Mesendoderm (in vitro differentiated cells): ENCODE data around the gene VAMP8.
"Not testable (repeated sequence)": the region's sequence is repeated elsewhere in the genome, so short reads cannot be mapped to it uniquely, and the experiment has no call there.

Experiments
- DNase-seq: peaks from one replicate; pipeline ENCODE4 v3.0.0; 2013
- H2AK5ac ChIP-seq: 2 replicates; pipeline ENCODE4 v1.6.1; 2013; ENCODE audit warnings: low read length, inconsistent platforms
- H2BK120ac ChIP-seq: 2 replicates; pipeline ENCODE4 v1.6.1; 2013; ENCODE audit warnings: low read depth, mild to moderate bottlenecking, low read length, moderate library complexity, mixed read lengths
- H2BK15ac ChIP-seq: replicated peaks from 2 replicates; pipeline ENCODE4 v1.6.1; 2013; ENCODE audit warnings: low read depth, mild to moderate bottlenecking, moderate library complexity
- H2BK5ac ChIP-seq: 2 replicates; pipeline ENCODE4 v1.6.1; 2013; ENCODE audit warnings: low read length, inconsistent platforms
- H3K18ac ChIP-seq: 2 replicates; pipeline ENCODE4 v1.6.1; 2013; ENCODE audit warnings: mild to moderate bottlenecking, low read length, mixed read lengths
- H3K23ac ChIP-seq: one replicate; pipeline ENCODE4 v1.6.1; 2013; ENCODE audit warnings: low read length
- H3K27ac ChIP-seq: 2 replicates; pipeline ENCODE4 v1.5.1; 2013; ENCODE audit warnings: low read depth, mild to moderate bottlenecking, inconsistent platforms, low read length, moderate library complexity
- H3K27me3 ChIP-seq: 2 replicates; pipeline ENCODE4 v1.6.1; 2013; ENCODE audit warnings: low read length, control low read depth, mild to moderate bottlenecking, inconsistent platforms; ENCODE audit not compliant: insufficient read depth, poor library complexity
- H3K36me3 ChIP-seq: 2 replicates; pipeline ENCODE4 v1.6.1; 2013; ENCODE audit warnings: low read length, inconsistent platforms; ENCODE audit not compliant: control insufficient read depth, insufficient read depth
- H3K4ac ChIP-seq: one replicate; pipeline ENCODE4 v1.6.1; 2013; ENCODE audit warnings: low read depth, mild to moderate bottlenecking, low read length, moderate library complexity
- H3K4me1 ChIP-seq: 2 replicates; pipeline ENCODE4 v1.6.1; 2013; ENCODE audit warnings: low read depth, low read length, inconsistent platforms; ENCODE audit not compliant: control insufficient read depth
- H3K4me2 ChIP-seq: 2 replicates; pipeline ENCODE4 v1.6.1; 2013; ENCODE audit warnings: low read length
- H3K4me3 ChIP-seq: 2 replicates; pipeline ENCODE4 v1.5.1; 2013; ENCODE audit warnings: mild to moderate bottlenecking, low read length
- H3K56ac ChIP-seq: one replicate; pipeline ENCODE4 v1.6.1; 2013; ENCODE audit warnings: low read length
- H3K79me1 ChIP-seq: 2 replicates; pipeline ENCODE4 v1.6.1; 2013; ENCODE audit warnings: low read length, inconsistent platforms
- H3K79me2 ChIP-seq: 2 replicates; pipeline ENCODE4 v1.6.1; 2013; ENCODE audit warnings: mild to moderate bottlenecking, low read length; ENCODE audit not compliant: control insufficient read depth, insufficient read depth
- H3K9ac ChIP-seq: 2 replicates; pipeline ENCODE4 v1.6.1; 2013; ENCODE audit warnings: low read length, inconsistent platforms
- H4K5ac ChIP-seq: one replicate; pipeline ENCODE4 v1.6.1; 2013; ENCODE audit warnings: low read length
- H4K8ac ChIP-seq: one replicate; pipeline ENCODE4 v1.6.1; 2013; ENCODE audit warnings: low read depth, mild to moderate bottlenecking, control low read depth, low read length, moderate library complexity
- WGBS: extraction: QIAGEN DNeasy Blood & Tissue Kit; methylation state at CpG from one replicate; pipeline ENCODE4 v1.1.7; 2013; ENCODE audit warnings: low lambda C conversion rate, missing lambda C conversion rate; ENCODE audit not compliant: insufficient coverage; ENCODE audit errors: extremely low coverage; 5-methylcytosine and 5-hydroxymethylcytosine counted together

Gene VAMP8

DNA sequence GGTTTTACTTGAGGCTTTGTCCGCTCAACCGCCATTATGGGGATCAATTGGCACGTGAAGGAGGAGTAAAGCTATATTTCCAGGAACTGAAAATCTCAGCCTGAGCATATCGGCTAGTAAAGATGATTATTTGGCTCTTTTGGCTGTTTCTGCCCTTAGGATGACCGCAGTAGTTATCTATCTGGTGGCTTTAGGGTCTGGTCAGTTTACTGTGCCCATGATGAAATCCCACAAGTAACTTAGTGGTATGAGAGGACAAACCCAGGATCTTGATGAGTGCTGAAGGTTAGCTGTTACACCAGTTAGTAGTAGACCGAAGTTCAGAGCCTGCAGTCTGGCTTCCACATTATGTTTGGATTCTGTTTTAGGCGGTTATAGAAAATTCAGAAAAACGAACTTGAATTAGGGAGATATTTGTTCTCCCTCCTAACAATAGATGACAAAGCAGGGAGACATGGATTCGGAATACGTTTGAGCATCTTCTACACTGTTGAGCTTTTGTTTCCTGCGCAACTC lies 37.2 kb upstream of the VAMP8 start:
- DNase-seq, result peak; percentile 31
- no peak overlapping the region for H3K27ac ChIP-seq
- no peak overlapping the region for H2BK15ac ChIP-seq
- peaks cover 36% of the 10 kb centered on the region for H3K79me2 ChIP-seq
- no peak overlapping the region for H3K18ac ChIP-seq
- no peak overlapping the region for H4K8ac ChIP-seq
- no peak overlapping the region for H4K5ac ChIP-seq
- peak overlapping the region; percentile 100 for H3K56ac ChIP-seq
- WGBS, result no CpG with 5 or more reads among the region's 11 CpGs
- H3K36me3 ChIP-seq, result peaks cover 11% of the 10 kb centered on the region
- H3K4ac ChIP-seq, result no peak overlapping the region
- H3K79me1 ChIP-seq, result peaks cover 6% of the 10 kb centered on the region
- H2AK5ac ChIP-seq, result no peak overlapping the region
- H3K27me3 ChIP-seq, result no peaks in the 10 kb centered on the region
- H3K23ac ChIP-seq, result no peak overlapping the region
- peak overlapping the region; percentile 100 for H3K9ac ChIP-seq
- H3K4me1 ChIP-seq, result no peaks in the 10 kb centered on the region
- no peak overlapping the region for H2BK120ac ChIP-seq
- H2BK5ac ChIP-seq, result no peak overlapping the region
- H3K4me3 ChIP-seq, result peak overlapping the region; percentile 99
- H3K4me2 ChIP-seq, result peak overlapping the region; percentile 51

DNA sequence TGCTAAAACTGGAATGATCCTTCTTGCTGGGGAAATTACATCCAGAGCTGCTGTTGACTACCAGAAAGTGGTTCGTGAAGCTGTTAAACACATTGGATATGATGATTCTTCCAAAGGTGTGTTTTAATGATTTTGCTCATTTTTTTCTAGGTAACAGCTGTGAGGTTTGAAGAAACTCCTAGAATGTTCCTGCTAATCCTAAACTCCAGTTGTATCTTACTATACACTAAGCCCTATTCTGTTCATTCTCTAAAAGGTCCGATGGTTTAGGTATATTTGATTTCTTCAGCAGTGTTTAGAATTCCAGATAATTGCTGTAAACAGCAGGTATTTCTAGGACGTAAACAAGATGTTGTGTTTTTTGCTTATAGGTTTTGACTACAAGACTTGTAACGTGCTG lies 36.1 kb upstream of the VAMP8 start:
- peak overlapping the region; percentile 35 for H3K4me3 ChIP-seq
- H2BK5ac ChIP-seq, result no peak overlapping the region
- H4K5ac ChIP-seq, result no peak overlapping the region
- DNase-seq, result no peak
- H3K27me3 ChIP-seq, result no peaks in the 10 kb centered on the region
- no CpG with 5 or more reads among the region's 4 CpGs for WGBS
- H3K9ac ChIP-seq, result peak overlapping the region; percentile 60
- peaks cover 6% of the 10 kb centered on the region for H3K79me1 ChIP-seq
- peak overlapping the region; percentile 45 for H3K4me2 ChIP-seq
- H3K79me2 ChIP-seq, result peaks cover 36% of the 10 kb centered on the region
- H2BK15ac ChIP-seq, result no peak overlapping the region
- H3K18ac ChIP-seq, result no peak overlapping the region
- H3K4ac ChIP-seq, result no peak overlapping the region
- no peak overlapping the region for H4K8ac ChIP-seq
- H2AK5ac ChIP-seq, result no peak overlapping the region
- H3K36me3 ChIP-seq, result peaks cover 13% of the 10 kb centered on the region
- no peak overlapping the region for H3K23ac ChIP-seq
- no peak overlapping the region for H3K27ac ChIP-seq
- no peaks in the 10 kb centered on the region for H3K4me1 ChIP-seq
- no peak overlapping the region for H3K56ac ChIP-seq
- H2BK120ac ChIP-seq, result no peak overlapping the region

- H3K18ac ChIP-seq, result no peak overlapping the region
- no peaks in the 10 kb centered on the region for H3K4me1 ChIP-seq
- no peak overlapping the region for H3K4ac ChIP-seq
- peaks cover 36% of the 10 kb centered on the region for H3K79me2 ChIP-seq
- no peak overlapping the region for H2AK5ac ChIP-seq
- H2BK15ac ChIP-seq, result no peak overlapping the region
- H4K5ac ChIP-seq, result peak overlapping the region; percentile 72
- no peak overlapping the region for H3K23ac ChIP-seq
- H3K36me3 ChIP-seq, result peaks cover 14% of the 10 kb centered on the region
- no peaks in the 10 kb centered on the region for H3K27me3 ChIP-seq
- H3K79me1 ChIP-seq, result peaks cover 6% of the 10 kb centered on the region
- no CpG with 5 or more reads among the region's 5 CpGs for WGBS
- H3K4me2 ChIP-seq, result no peak overlapping the region
- no peak overlapping the region for H2BK5ac ChIP-seq
- H2BK120ac ChIP-seq, result no peak overlapping the region
- no peak overlapping the region for H3K27ac ChIP-seq
- no peak overlapping the region for H4K8ac ChIP-seq
- H3K56ac ChIP-seq, result peak overlapping the region; percentile 47
- DNase-seq, result no peak
- peak overlapping the region; percentile 60 for H3K9ac ChIP-seq
- H3K4me3 ChIP-seq, result no peak overlapping the region
These were observed 35.5 kb upstream of the VAMP8 start for GRCh38 chr2:85541753-85542457.

DNA sequence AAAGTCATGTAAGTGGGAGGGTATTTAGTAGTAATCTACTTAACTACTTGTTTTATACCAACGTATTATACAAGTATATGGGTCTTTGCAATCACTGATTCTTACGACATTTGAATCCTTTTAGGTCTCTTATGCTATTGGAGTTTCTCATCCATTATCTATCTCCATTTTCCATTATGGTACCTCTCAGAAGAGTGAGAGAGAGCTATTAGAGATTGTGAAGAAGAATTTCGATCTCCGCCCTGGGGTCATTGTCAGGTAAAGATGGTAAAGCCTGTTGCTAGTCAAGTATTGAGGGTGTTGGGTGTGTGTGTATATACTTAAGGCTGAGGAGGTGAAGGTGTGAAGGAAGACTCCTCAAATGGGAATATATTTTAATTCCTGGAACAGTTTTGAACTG lies 34.6 kb upstream of the VAMP8 start:
- Histone ChIP-seq H2BK120ac (no peak overlapping the region), H3K4ac (no peak overlapping the region), H3K4me3 (no peak overlapping the region), H3K27me3 (no peaks in the 10 kb centered on the region), H3K18ac (no peak overlapping the region), H2BK5ac (no peak overlapping the region), H2AK5ac (no peak overlapping the region), H3K79me2 (peaks cover 35% of the 10 kb centered on the region), H3K36me3 (peaks cover 14% of the 10 kb centered on the region), H4K5ac (no peak overlapping the region), H3K27ac (no peak overlapping the region), H3K56ac (no peak overlapping the region), H3K23ac (no peak overlapping the region), H4K8ac (no peak overlapping the region), H3K79me1 (peaks cover 6% of the 10 kb centered on the region), H3K9ac (no peak overlapping the region), H3K4me1 (no peaks in the 10 kb centered on the region), H2BK15ac (no peak overlapping the region), H3K4me2 (no peak overlapping the region)
- no peak for DNase-seq
- WGBS, result no CpG with 5 or more reads among the region's 4 CpGs

DNA sequence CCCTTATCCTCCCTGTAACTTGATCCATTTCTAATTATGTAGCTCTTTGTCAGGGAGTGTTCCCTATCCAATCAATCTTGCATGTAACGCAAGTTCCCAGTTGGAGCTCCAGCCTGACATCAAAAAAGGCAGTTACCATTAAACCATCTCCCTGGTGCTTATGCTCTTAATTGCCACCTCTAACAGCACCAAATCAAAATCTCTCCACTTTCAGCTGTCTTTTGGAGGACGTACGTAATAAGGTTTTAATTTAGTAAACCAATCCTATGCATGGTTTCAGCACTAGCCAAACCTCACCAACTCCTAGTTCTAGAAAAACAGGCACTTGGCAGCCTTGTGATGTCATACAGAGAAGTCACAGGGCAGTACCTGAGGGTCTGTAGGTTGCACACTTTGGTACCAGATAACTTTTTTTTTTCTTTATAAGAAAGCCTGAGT lies 33.1 kb upstream of the VAMP8 start:
- not testable (repeated sequence) for H2BK15ac ChIP-seq, H2AK5ac ChIP-seq, H3K27ac ChIP-seq, H4K5ac ChIP-seq, H3K27me3 ChIP-seq, H3K9ac ChIP-seq, H2BK120ac ChIP-seq, H3K18ac ChIP-seq, H3K4me3 ChIP-seq, H4K8ac ChIP-seq, H3K4me1 ChIP-seq, H3K79me1 ChIP-seq, H3K56ac ChIP-seq, H3K4ac ChIP-seq, H2BK5ac ChIP-seq, H3K4me2 ChIP-seq, H3K23ac ChIP-seq, DNase-seq
- H3K36me3 ChIP-seq, result peaks cover 16% of the 10 kb centered on the region
- no CpG with 5 or more reads among the region's 3 CpGs for WGBS
- peaks cover 32% of the 10 kb centered on the region for H3K79me2 ChIP-seq
